Stimulated activated CD8-positive, alpha-beta memory T cell treated with anti-CD3 and anti-CD28 coated beads, Interleukin-12 subunit alpha, Interleukin-12 subunit beta, amount 100 ng/mL, for 24 hours (primary cell): ENCODE data around the gene MYH7B.

ENCODE experiments used
- DNase-seq: peaks from one replicate; pipeline ENCODE4 v3.0.0-alpha.2; 2020; ENCODE audit errors: extremely low read depth

MYH7B gene

GRCh38 chr20:34992751-34993417 lies 37.2 kb downstream of the MYH7B start:
- DNase-seq = no peak

GRCh38 chr20:34993941-34994508 lies 38.4 kb downstream of the MYH7B start:
- no peak for DNase-seq

- DNase-seq = no peak
Measured at GRCh38 chr20:34994509-34995131, 39.0 kb downstream of the MYH7B start.

- no peak for DNase-seq
Measured at GRCh38 chr20:34995192-34995591, 39.5 kb downstream of the MYH7B start.

- no peak for DNase-seq
Measured at GRCh38 chr20:34995696-34996095, 40.0 kb downstream of the MYH7B start.

- no peak for DNase-seq
Measured at GRCh38 chr20:34996243-34997028, 40.8 kb downstream of the MYH7B start.

GRCh38 chr20:34997131-34997561 lies 41.5 kb downstream of the MYH7B start:
- DNase-seq = no peak

GRCh38 chr20:34997774-34998173 lies 42.1 kb downstream of the MYH7B start:
- no peak for DNase-seq

GRCh38 chr20:34998331-34998950 lies 42.8 kb downstream of the MYH7B start:
- DNase-seq = no peak

GRCh38 chr20:34999021-34999451 lies 43.4 kb downstream of the MYH7B start:
- DNase-seq = no peak

GRCh38 chr20:34999782-35000181 lies 44.1 kb downstream of the MYH7B start:
- no peak for DNase-seq

- DNase-seq = no peak
Measured at GRCh38 chr20:35000311-35000921, 44.7 kb downstream of the MYH7B start.

- no peak for DNase-seq
Measured at GRCh38 chr20:35000922-35001595, 45.4 kb downstream of the MYH7B start.

- DNase-seq = no peak
Measured at GRCh38 chr20:35001596-35002362, 46.1 kb downstream of the MYH7B start.

- DNase-seq = no peak
Measured at GRCh38 chr20:35002426-35003210, 47.0 kb downstream of the MYH7B start.

GRCh38 chr20:35003211-35004031 lies 47.8 kb downstream of the MYH7B start:
- no peak for DNase-seq

GRCh38 chr20:35004051-35004725 lies 48.5 kb downstream of the MYH7B start:
- DNase-seq = no peak
